B cell (primary cell): ENCODE measurements around the gene FASTK. TPM values are rescaled to one million over a fixed set of nuclear protein-coding genes. Genes with fewer than 3 reads are reported as not detected.

Experiments
- ATAC-seq: fragments of 200-7000 bp; cut with Tn5 transposase; one replicate; pipeline ENCODE4 v1.10.0; 2021; ENCODE audit warnings: low read depth, mild to moderate bottlenecking, moderate number of reproducible peaks, moderate library complexity
- CTCF ChIA-PET: fragments of 350-600 bp; sonication (Branson Sonifier 250); formaldehyde crosslinking; loops from one replicate; lab custom pipeline; 2021; ENCODE audit warnings: antibody characterized with exemption, inconsistent platforms; lab: Charles Lee
- POLR2A ChIA-PET: fragments of 350-600 bp; sonication (Branson Sonifier 250); formaldehyde crosslinking; loops from one replicate; lab custom pipeline; 2021; ENCODE audit warnings: antibody characterized with exemption; lab: Charles Lee
- DNase-seq: peaks from one replicate; pipeline ENCODE4 v3.0.0; 2013
- H2AFZ ChIP-seq: 2 replicates; pipeline ENCODE4 v1.6.1; 2012; ENCODE audit warnings: mild to moderate bottlenecking, low read depth, low read length; ENCODE audit not compliant: insufficient read depth, poor library complexity, severe bottlenecking
- H3K27ac ChIP-seq, 2 donors: 1 replicate in 1 of 2; 2 replicates in 1 of 2; pipeline ENCODE4 v1.5.1; 2012 to 2013; ENCODE audit warnings: low read length in 2 of 2, mild to moderate bottlenecking in 2 of 2, moderate library complexity in 1 of 2
- H3K27me3 ChIP-seq, 4 experiments: fragments of 200-600 bp in 1 of 4; sonication (generic) in 1 of 4; replicated peaks in 1 of 4; 1 replicate in 2 of 4; 2 replicates in 2 of 4; pipeline versions ENCODE4 v1.6.1 to v1.7.0; 2013 to 2016; ENCODE audit warnings: low read length in 3 of 4, mild to moderate bottlenecking in 2 of 4, mixed read lengths in 1 of 4, moderate library complexity in 1 of 4; ENCODE audit not compliant: insufficient read depth in 4 of 4, control insufficient read depth in 3 of 4; ENCODE audit errors: control extremely low read depth in 1 of 4
- H3K36me3 ChIP-seq, 2 experiments: replicated peaks in 1 of 2; 1 replicate in 1 of 2; 2 replicates in 1 of 2; pipeline versions ENCODE4 v1.6.1 to v1.7.1; 2013; ENCODE audit warnings: low read length in 1 of 2; ENCODE audit not compliant: insufficient read depth in 2 of 2, control insufficient read depth in 1 of 2; ENCODE audit errors: control extremely low read depth in 1 of 2, extremely low read depth in 1 of 2
- H3K4me1 ChIP-seq, 2 donors: fragments of 200-600 bp in 1 of 2; sonication (generic) in 1 of 2; 1 replicate in 1 of 2; 2 replicates in 1 of 2; pipeline versions ENCODE4 v1.5.1 to v1.6.1; 2013 to 2017; ENCODE audit warnings: low read length in 2 of 2; ENCODE audit not compliant: control insufficient read depth in 2 of 2, insufficient read depth in 2 of 2
- H3K4me2 ChIP-seq: replicated peaks from 2 replicates; pipeline ENCODE3; 2012; ENCODE audit warnings: mild to moderate bottlenecking, low read depth, low read length; ENCODE audit not compliant: poor library complexity, severe bottlenecking
- H3K4me3 ChIP-seq, 5 experiments: fragments of 200-600 bp in 1 of 5; sonication (generic) in 1 of 5; 1 replicate in 3 of 5; 2 replicates in 2 of 5; pipeline versions ENCODE4 v1.5.1 to v1.7.0; 2011 to 2016; ENCODE audit warnings: low read length in 4 of 5, mild to moderate bottlenecking in 4 of 5, low read depth in 2 of 5, control low read depth in 1 of 5, moderate library complexity in 1 of 5; ENCODE audit not compliant: insufficient read depth in 1 of 5; ENCODE audit errors: control extremely low read depth in 1 of 5, extremely low read depth in 1 of 5
- H3K79me2 ChIP-seq: fragments of 200-600 bp; sonication (generic); one replicate; pipeline ENCODE4 v1.6.0; 2016; ENCODE audit warnings: low read length; ENCODE audit not compliant: control insufficient read depth, insufficient read depth
- H3K9ac ChIP-seq: fragments of 200-600 bp; sonication (generic); 2 replicates; pipeline ENCODE4 v1.6.1; 2017; ENCODE audit warnings: mild to moderate bottlenecking, low read length, moderate library complexity
- H3K9me3 ChIP-seq, 3 donors: one replicate each; pipeline versions ENCODE4 v1.6.1 to v1.7.1; 2013; ENCODE audit warnings: low read length in 2 of 3; ENCODE audit not compliant: control insufficient read depth in 2 of 3, insufficient read depth in 1 of 3; ENCODE audit errors: control extremely low read depth in 1 of 3
- H4K20me1 ChIP-seq: 2 replicates; pipeline ENCODE4 v1.6.0; 2012; ENCODE audit warnings: mild to moderate bottlenecking, low read length; ENCODE audit not compliant: insufficient read depth, control insufficient read depth, poor library complexity, severe bottlenecking
- H3K27ac Mint-ChIP-seq: one replicate; pipeline ENCODE4 v1.8.0; 2021; ENCODE audit warnings: mixed read lengths
- H3K27me3 Mint-ChIP-seq: one replicate; pipeline ENCODE4 v1.8.0; 2021; ENCODE audit warnings: mixed read lengths
- H3K4me1 Mint-ChIP-seq: one replicate; pipeline ENCODE4 v1.8.0; 2021; ENCODE audit warnings: mixed read lengths
- H3K4me3 Mint-ChIP-seq: one replicate; pipeline ENCODE4 v1.8.0; 2021; ENCODE audit warnings: mixed read lengths
- H3K9me3 Mint-ChIP-seq: one replicate; pipeline ENCODE4 v1.8.0; 2022; ENCODE audit warnings: mixed read lengths; ENCODE audit not compliant: insufficient read depth
- EZH2 ChIP-seq: IDR thresholded peaks from 2 replicates; pipeline ENCODE4 v1.6.1; 2012; ENCODE audit warnings: borderline replicate concordance, low read depth, mild to moderate bottlenecking, moderate library complexity, low read length; ENCODE audit not compliant: insufficient read depth, poor library complexity, severe bottlenecking
- WGBS: methylation state at CpG from one replicate; pipeline ENCODE4 v1.1.5; 2013; ENCODE audit warnings: missing lambda C conversion rate; ENCODE audit not compliant: insufficient coverage; 5-methylcytosine and 5-hydroxymethylcytosine counted together
- intact Hi-C: fragments of 100-400 bp; cut with micrococcal nuclease; formaldehyde crosslinking; loops from one replicate; pipeline ENCODE4 v1.10.0; 2022
- polyA plus RNA-seq: library from polyadenylated mRNA; depleted of rRNA; stranded (reverse); fragments of >200 nt; gene quantifications from 2 replicates; pipeline ENCODE4 v1.2.3, GENCODE V29; 2012
- total RNA-seq, 2 donors: library from RNA; stranded (reverse); fragments of 120-200 nt in 1 of 2; gene quantifications; 1 replicate in 1 of 2; 2 replicates in 1 of 2; pipeline versions ENCODE4 v1.2.3 to v1.2.4, GENCODE V29; 2013 to 2022
- TF ChIP-seq, protein P1 (sequence below): fragments of 200-600 bp; IDR thresholded peaks from one replicate; pipeline ENCODE4 v1.8.0; 2022; ENCODE audit warnings: antibody characterized with exemption, mild to moderate bottlenecking

The FASTK gene
- total and polyA plus RNA-seq, 2 donors (not counting 1 experiment from before 2014, with no cell fraction given) = 120 to 258 TPM

DNA sequence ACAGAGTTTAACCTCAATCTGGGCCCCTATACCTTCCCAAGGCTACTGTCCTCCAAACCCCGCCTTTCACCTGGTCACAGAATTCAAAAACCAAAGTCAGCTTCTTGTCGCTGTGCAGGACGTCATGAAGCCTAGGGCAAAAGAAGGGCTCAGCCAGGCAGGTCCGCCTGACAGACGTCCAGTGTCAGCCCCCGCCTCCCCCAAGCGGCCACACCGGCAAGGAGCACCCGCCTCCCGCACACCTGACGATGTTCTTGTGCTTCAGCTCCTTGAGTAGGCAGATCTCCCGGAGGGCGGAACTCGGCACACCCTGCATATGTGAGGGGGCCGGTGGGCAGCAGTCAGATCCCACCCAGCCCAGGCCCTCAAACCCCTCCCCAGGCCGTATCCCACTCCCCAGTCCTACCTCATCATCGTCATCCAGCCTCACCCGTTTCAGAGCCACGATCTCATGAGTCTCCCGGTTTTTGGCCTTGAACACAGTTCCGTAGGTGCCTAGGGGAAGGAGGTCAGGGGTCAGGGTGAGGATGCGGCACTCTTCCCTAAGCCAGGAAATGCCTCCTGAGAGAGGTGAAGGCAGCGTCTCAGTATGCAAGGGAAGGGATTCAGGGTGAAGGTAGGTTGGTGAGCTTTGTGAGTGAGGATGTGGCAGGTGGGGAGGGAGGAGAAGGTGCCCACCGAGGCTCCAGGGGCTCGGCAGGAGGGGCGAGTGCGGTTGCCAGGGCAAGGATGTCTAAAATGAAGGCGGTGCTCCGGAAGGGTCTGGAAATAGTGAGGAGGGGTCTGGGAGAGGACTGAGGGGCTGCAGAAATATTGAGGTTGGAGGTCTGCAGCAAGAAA is 23.7 kb downstream of the FASTK start:
- H3K9me3 ChIP-seq = no peaks in the 10 kb centered on the region
- POLR2A ChIA-PET = no interaction called here
- CTCF ChIA-PET = interaction anchor here (1.6 kb wide), 1 partner anchor 38 kb away, joined by 4 read pairs; no protein-coding TSS in a partner anchor
- Mint-ChIP-seq H3K9me3 (no peaks in the 10 kb centered on the region), H3K4me3 (peak overlapping the region; percentile 96), H3K27me3 (peaks cover 6% of the 10 kb centered on the region), H3K27ac (peak overlapping the region; percentile 68), H3K4me1 (peaks cover 40% of the 10 kb centered on the region)
- ATAC-seq (no peak), DNase-seq (no peak)
- H3K4me1 ChIP-seq = peaks cover 26 to 40% of the 10 kb centered on the region in 2 donors
- peaks cover 0 to 5% (median under 1%) of the 10 kb centered on the region in 4 experiments for H3K27me3 ChIP-seq
- no peak overlapping the region for H3K27ac ChIP-seq
- H3K4me2 ChIP-seq = peak overlapping the region; percentile 100
- H2AFZ ChIP-seq = peak overlapping the region; percentile 98
- TF ChIP-seq, protein P1, sequence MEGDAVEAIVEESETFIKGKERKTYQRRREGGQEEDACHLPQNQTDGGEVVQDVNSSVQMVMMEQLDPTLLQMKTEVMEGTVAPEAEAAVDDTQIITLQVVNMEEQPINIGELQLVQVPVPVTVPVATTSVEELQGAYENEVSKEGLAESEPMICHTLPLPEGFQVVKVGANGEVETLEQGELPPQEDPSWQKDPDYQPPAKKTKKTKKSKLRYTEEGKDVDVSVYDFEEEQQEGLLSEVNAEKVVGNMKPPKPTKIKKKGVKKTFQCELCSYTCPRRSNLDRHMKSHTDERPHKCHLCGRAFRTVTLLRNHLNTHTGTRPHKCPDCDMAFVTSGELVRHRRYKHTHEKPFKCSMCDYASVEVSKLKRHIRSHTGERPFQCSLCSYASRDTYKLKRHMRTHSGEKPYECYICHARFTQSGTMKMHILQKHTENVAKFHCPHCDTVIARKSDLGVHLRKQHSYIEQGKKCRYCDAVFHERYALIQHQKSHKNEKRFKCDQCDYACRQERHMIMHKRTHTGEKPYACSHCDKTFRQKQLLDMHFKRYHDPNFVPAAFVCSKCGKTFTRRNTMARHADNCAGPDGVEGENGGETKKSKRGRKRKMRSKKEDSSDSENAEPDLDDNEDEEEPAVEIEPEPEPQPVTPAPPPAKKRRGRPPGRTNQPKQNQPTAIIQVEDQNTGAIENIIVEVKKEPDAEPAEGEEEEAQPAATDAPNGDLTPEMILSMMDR = no peak
- H4K20me1 ChIP-seq = peaks cover 21% of the 10 kb centered on the region
- H3K9ac ChIP-seq = peak overlapping the region; percentile 89
- H3K36me3 ChIP-seq = no peaks in the 10 kb centered on the region
- 67% methylated on average over 23 of the region's 29 CpGs for WGBS
- peaks cover 30% of the 10 kb centered on the region for H3K79me2 ChIP-seq
- intact Hi-C loops = loop anchor here (1.0 to 5.0 kb wide), 2 partner anchors 45 to 170 kb away; partner anchors contain the start of gene ABCF2
- H3K4me3 ChIP-seq = peak overlapping the region; percentile 72 to 91 (median 85)

DNA sequence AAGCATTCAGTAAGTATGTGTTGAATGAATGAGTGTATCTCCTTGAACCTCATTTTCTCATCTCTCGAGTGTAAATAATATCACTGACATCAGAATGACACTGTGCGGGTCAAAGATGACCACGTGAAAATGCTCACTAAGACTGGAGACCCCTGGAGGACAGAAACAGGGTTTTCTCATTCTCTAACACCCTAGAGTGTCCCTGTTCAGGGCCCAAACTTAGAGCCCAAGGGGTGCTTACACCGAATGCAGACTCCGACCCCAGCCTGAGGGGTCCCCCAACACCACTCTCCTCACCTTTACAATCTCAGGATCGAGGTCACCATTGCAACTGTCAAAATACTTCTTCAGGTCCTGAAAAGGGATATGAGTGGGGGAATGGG is 24.3 kb downstream of the FASTK start:
- Mint-ChIP-seq H3K4me1 (peaks cover 36% of the 10 kb centered on the region), H3K4me3 (peak overlapping the region; percentile 96), H3K27ac (no peak overlapping the region), H3K9me3 (no peaks in the 10 kb centered on the region), H3K27me3 (peaks cover 6% of the 10 kb centered on the region)
- Histone ChIP-seq H3K9me3 (no peaks in the 10 kb centered on the region), H3K27ac (no peak overlapping the region), H2AFZ (no peak overlapping the region), H3K36me3 (no peaks in the 10 kb centered on the region), H4K20me1 (peaks cover 14% of the 10 kb centered on the region), H3K27me3 (peaks cover 0 to 9% (median 3%) of the 10 kb centered on the region in 4 experiments), H3K9ac (no peak overlapping the region), H3K4me1 (peaks cover 26 to 36% of the 10 kb centered on the region in 2 donors), H3K4me3 (no peak overlapping the region), H3K79me2 (peaks cover 24% of the 10 kb centered on the region), H3K4me2 (no peak overlapping the region)
- ATAC-seq (no peak), DNase-seq (no peak)
- 96% methylated on average over 4 of the region's 6 CpGs for WGBS
- TF ChIP-seq, protein P1 = no peak
- TF ChIP-seq EZH2 = no peak
- ChIA-PET POLR2A (no interaction called here), CTCF (no interaction called here)
- intact Hi-C loops = loop anchor here (5.0 kb wide), 1 partner anchor 44 kb away; no protein-coding TSS in a partner anchor
